Erythroblast (primary cell): ENCODE measurements around the gene FYB1.

Experiments
- GATA1 ChIP-seq: IDR thresholded peaks from 2 replicates; pipeline ENCODE4 v1.6.1; 2011; ENCODE audit warnings: low read depth, mild to moderate bottlenecking, control low read depth, low read length, moderate library complexity
- POLR2A ChIP-seq: IDR thresholded peaks from 2 replicates; pipeline ENCODE4 v1.6.1; 2011; ENCODE audit warnings: mild to moderate bottlenecking, low read length

DNA sequence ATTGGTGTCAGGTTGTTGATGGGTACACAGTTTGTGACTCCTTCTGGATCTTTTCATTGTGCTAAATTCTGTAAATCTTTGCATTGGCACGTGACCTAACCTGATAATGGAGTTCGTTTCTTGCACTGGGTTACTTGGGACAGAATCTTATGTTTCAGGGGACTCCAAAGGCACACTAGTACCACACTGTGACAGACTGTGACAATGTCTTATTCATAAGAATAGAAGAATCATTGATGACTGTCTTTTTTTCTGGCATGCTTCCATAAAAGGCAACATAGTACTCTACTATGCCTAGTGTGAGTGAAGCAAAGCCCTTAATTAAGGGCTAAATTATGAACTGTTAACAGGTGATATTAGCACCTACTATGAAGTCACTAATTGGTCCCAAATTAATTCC lies 109.8 kb downstream of the FYB1 start:
- TF ChIP-seq POLR2A (no peak), GATA1 (no peak)
